MM.1S (cell line): ENCODE data around the gene SCGB1C2.

Experiments used
- DNase-seq: peaks from one replicate; pipeline ENCODE4 v3.0.0-alpha.2; 2015
- H2AFZ ChIP-seq: fragments of 300-600 bp; sonication (generic); 2 replicates; pipeline ENCODE4 v1.6.0; 2016; ENCODE audit warnings: antibody characterized with exemption, low read length
- H3F3A ChIP-seq: fragments of 300-600 bp; sonication (generic); 2 replicates; pipeline ENCODE4 v1.6.1; 2016; ENCODE audit warnings: mild to moderate bottlenecking, antibody characterized with exemption, low read length, moderate library complexity, mixed read lengths; ENCODE audit not compliant: insufficient read depth
- H3K27ac ChIP-seq: fragments of 300-600 bp; sonication (generic); 2 replicates; pipeline ENCODE4 v1.5.1; 2016; ENCODE audit warnings: mild to moderate bottlenecking, low read length
- H3K27me3 ChIP-seq: fragments of 300-600 bp; sonication (generic); replicated peaks from 2 replicates; pipeline ENCODE4 v1.6.0; 2016; ENCODE audit warnings: low read length; ENCODE audit not compliant: insufficient read depth
- H3K36me3 ChIP-seq: fragments of 300-600 bp; sonication (generic); replicated peaks from 2 replicates; pipeline ENCODE4 v1.6.1; 2016; ENCODE audit warnings: mild to moderate bottlenecking, low read length, mixed read lengths; ENCODE audit not compliant: insufficient read depth
- H3K4me1 ChIP-seq: fragments of 300-600 bp; sonication (generic); 2 replicates; pipeline ENCODE4 v1.6.1; 2016; ENCODE audit warnings: low read length, mixed read lengths
- H3K4me2 ChIP-seq: fragments of 300-600 bp; sonication (generic); 2 replicates; pipeline ENCODE4 v1.6.0; 2016; ENCODE audit warnings: low read depth, low read length
- H3K4me3 ChIP-seq: fragments of 300-600 bp; sonication (generic); 2 replicates; pipeline ENCODE4 v1.5.1; 2016; ENCODE audit warnings: low read length, mixed read lengths
- H3K79me2 ChIP-seq: fragments of 300-600 bp; sonication (generic); 2 replicates; pipeline ENCODE4 v1.6.1; 2016; ENCODE audit warnings: mixed run types, low read length, mixed read lengths
- H3K9ac ChIP-seq: fragments of 300-600 bp; sonication (generic); 2 replicates; pipeline ENCODE4 v1.6.1; 2016; ENCODE audit warnings: low read length, mixed read lengths
- H3K9me2 ChIP-seq: fragments of 300-600 bp; sonication (generic); replicated peaks from 2 replicates; pipeline ENCODE4 v1.6.1; 2016; ENCODE audit warnings: mild to moderate bottlenecking, low read length, mixed read lengths; ENCODE audit not compliant: insufficient read depth
- H3K9me3 ChIP-seq: fragments of 300-600 bp; sonication (generic); replicated peaks from 2 replicates; pipeline ENCODE4 v1.6.1; 2016; ENCODE audit warnings: mild to moderate bottlenecking, low read length, mixed read lengths; ENCODE audit not compliant: insufficient read depth
- H4K20me1 ChIP-seq: fragments of 300-600 bp; sonication (generic); 2 replicates; pipeline ENCODE4 v1.6.1; 2016; ENCODE audit warnings: mild to moderate bottlenecking, low read length, moderate library complexity, mixed read lengths; ENCODE audit not compliant: insufficient read depth
- CTCF ChIP-seq: fragments of 300-600 bp; sonication (generic); IDR thresholded peaks from 2 replicates; pipeline ENCODE4 v1.5.1; 2016; ENCODE audit warnings: antibody characterized with exemption, low read length, mixed read lengths
- EZH2 ChIP-seq: fragments of 300-600 bp; sonication (generic); optimal IDR thresholded peaks from 2 replicates; pipeline ENCODE3; 2017; ENCODE audit warnings: low read depth, mild to moderate bottlenecking, antibody characterized with exemption, low read length, mixed read lengths
- EZH2phosphoT487 ChIP-seq: fragments of 300-600 bp; sonication (generic); IDR thresholded peaks from 2 replicates; pipeline ENCODE4 v1.6.1; 2018; ENCODE audit warnings: antibody characterized with exemption, low read length

Gene SCGB1C2

GRCh38 chr17:185445-186138 is 48.2 kb downstream of the SCGB1C2 start:
- no peaks in the 10 kb centered on the region for H3K9me3 ChIP-seq
- DNase-seq = peak; percentile 25
- H3K27ac ChIP-seq = no peak overlapping the region
- H3K9me2 ChIP-seq = no peaks in the 10 kb centered on the region
- no peak overlapping the region for H3K9ac ChIP-seq
- no peak overlapping the region for H2AFZ ChIP-seq
- H3K4me1 ChIP-seq = no peaks in the 10 kb centered on the region
- H3K36me3 ChIP-seq = no peaks in the 10 kb centered on the region
- H3K79me2 ChIP-seq = no peaks in the 10 kb centered on the region
- H3K4me3 ChIP-seq = no peak overlapping the region
- no peaks in the 10 kb centered on the region for H3F3A ChIP-seq
- H4K20me1 ChIP-seq = no peaks in the 10 kb centered on the region
- TF ChIP-seq CTCF = no peak
- TF ChIP-seq EZH2 = no peak
- TF ChIP-seq EZH2phosphoT487 = no peak
- H3K4me2 ChIP-seq = no peak overlapping the region
- peaks cover 65% of the 10 kb centered on the region for H3K27me3 ChIP-seq

GRCh38 chr17:187130-187529 is 49.8 kb downstream of the SCGB1C2 start:
- H3K27ac ChIP-seq = no peak overlapping the region
- H3K4me1 ChIP-seq = no peaks in the 10 kb centered on the region
- H3K9me3 ChIP-seq = no peaks in the 10 kb centered on the region
- no peak for DNase-seq
- H4K20me1 ChIP-seq = no peaks in the 10 kb centered on the region
- no peaks in the 10 kb centered on the region for H3F3A ChIP-seq
- no peak overlapping the region for H3K9ac ChIP-seq
- TF ChIP-seq EZH2phosphoT487 (no peak), EZH2 (no peak), CTCF (no peak)
- peaks cover 65% of the 10 kb centered on the region for H3K27me3 ChIP-seq
- no peaks in the 10 kb centered on the region for H3K36me3 ChIP-seq
- H3K4me3 ChIP-seq = no peak overlapping the region
- H3K9me2 ChIP-seq = no peaks in the 10 kb centered on the region
- no peak overlapping the region for H3K4me2 ChIP-seq
- H2AFZ ChIP-seq = no peak overlapping the region
- no peaks in the 10 kb centered on the region for H3K79me2 ChIP-seq
